Left lung (tissue), 10 donors: Measurements from ENCODE around the gene ACTBL2. TPM values are rescaled to one million over a fixed set of nuclear protein-coding genes. Genes with fewer than 3 reads are reported as not detected.

Experiments used
- ATAC-seq: fragments of 200-7000 bp; cut with Tn5 transposase; one replicate; pipeline ENCODE4 v1.9.1; 2020; ENCODE audit warnings: moderate library complexity
- DNase-seq, 4 donors: peaks; one replicate each; pipeline ENCODE4 v3.0.0-alpha.2; 2013 to 2020
- H3K27ac ChIP-seq, 2 donors: fragments of 200-600 bp; sonication (generic) in 1 of 2; one replicate each; pipeline versions ENCODE4 v1.5.0 to v1.8.0; 2020 to 2021
- H3K27me3 ChIP-seq, 2 donors: fragments of 200-600 bp; sonication (generic) in 1 of 2; one replicate each; pipeline versions ENCODE4 v1.5.0 to v1.8.0; 2020 to 2021
- H3K36me3 ChIP-seq, 2 donors: fragments of 200-600 bp; sonication (generic) in 1 of 2; one replicate each; pipeline versions ENCODE4 v1.5.0 to v1.8.0; 2020 to 2021
- H3K4me1 ChIP-seq, 2 donors: fragments of 200-600 bp; one replicate each; pipeline ENCODE4 v1.8.0; 2021
- H3K4me3 ChIP-seq, 2 donors: fragments of 200-600 bp; sonication (generic) in 1 of 2; one replicate each; pipeline versions ENCODE4 v1.5.0 to v1.8.0; 2020 to 2021; ENCODE audit warnings: mild to moderate bottlenecking in 1 of 2
- H3K9me3 ChIP-seq, 2 donors: fragments of 200-600 bp; sonication (generic) in 1 of 2; one replicate each; pipeline versions ENCODE4 v1.5.0 to v1.8.0; 2020 to 2021
- CTCF ChIP-seq, 2 donors: fragments of 200-600 bp; sonication (generic) in 1 of 2; IDR thresholded peaks; one replicate each; pipeline versions ENCODE4 v1.5.0 to v1.8.0; 2021; ENCODE audit warnings: antibody characterized with exemption in 2 of 2
- intact Hi-C, 2 donors: fragments of 100-400 bp; cut with DNase I; formaldehyde crosslinking; loops; one replicate each; pipeline versions ENCODE4 v1.11.2 to v1.14.2; 2022
- polyA plus RNA-seq, 6 donors: library from polyadenylated mRNA; unstranded; fragments of 120-200 nt; gene quantifications; one replicate each; pipeline ENCODE4 v1.2.1, GENCODE V29; 2013; ENCODE audit not compliant: insufficient read length in 6 of 6
- total RNA-seq, 2 donors: library from RNA; stranded (reverse); fragmentation: NEBNext Ultra II Directional; extraction: Animal tissue kit (Norgen Biotek cat#: 25700); gene quantifications; one replicate each; pipeline ENCODE4 v1.2.1, GENCODE V29; 2021
- donor health status: DM: no; HTN: yes; CAD: no.
- donor health status: DM: no; HTN: no; CAD: no.

The ACTBL2 gene
- total and polyA plus RNA-seq, 8 donors, result 0.16 to 0.29 TPM; not detected in 6

GRCh38 chr5:57499262-57500050 lies 16.8 kb upstream of the ACTBL2 start:
- DNase-seq, result peak in 2 of 4 donors; percentile 35 to 60
- H3K9me3 ChIP-seq, result no peaks in the 10 kb centered on the region
- H3K4me1 ChIP-seq, result peaks cover 8 to 13% of the 10 kb centered on the region in 2 donors
- no peak overlapping the region for H3K27ac ChIP-seq
- H3K27me3 ChIP-seq, result no peaks in the 10 kb centered on the region
- intact Hi-C loops, result loop anchor here in 1 of 2 donors (5.0 kb wide), 1 partner anchor 968 kb away; no protein-coding TSS in a partner anchor
- no peak overlapping the region for H3K4me3 ChIP-seq
- H3K36me3 ChIP-seq, result no peaks in the 10 kb centered on the region
- peak; percentile 59 to 66 for TF ChIP-seq CTCF (IDR thresholded peaks at IDR 0.05)
- ATAC-seq, result peak; percentile 51

GRCh38 chr5:57497733-57498132 lies 15.1 kb upstream of the ACTBL2 start:
- ATAC-seq, result no peak
- Histone ChIP-seq H3K36me3 (no peaks in the 10 kb centered on the region), H3K4me1 (peaks cover 10 to 13% of the 10 kb centered on the region in 2 donors), H3K9me3 (no peaks in the 10 kb centered on the region), H3K27me3 (no peaks in the 10 kb centered on the region), H3K27ac (no peak overlapping the region), H3K4me3 (no peak overlapping the region)
- TF ChIP-seq CTCF (IDR thresholded peaks at IDR 0.05), result no peak
- intact Hi-C loops, result loop anchor here in 1 of 2 donors (5.0 kb wide), 1 partner anchor 970 kb away; no protein-coding TSS in a partner anchor
- no peak for DNase-seq

DNA sequence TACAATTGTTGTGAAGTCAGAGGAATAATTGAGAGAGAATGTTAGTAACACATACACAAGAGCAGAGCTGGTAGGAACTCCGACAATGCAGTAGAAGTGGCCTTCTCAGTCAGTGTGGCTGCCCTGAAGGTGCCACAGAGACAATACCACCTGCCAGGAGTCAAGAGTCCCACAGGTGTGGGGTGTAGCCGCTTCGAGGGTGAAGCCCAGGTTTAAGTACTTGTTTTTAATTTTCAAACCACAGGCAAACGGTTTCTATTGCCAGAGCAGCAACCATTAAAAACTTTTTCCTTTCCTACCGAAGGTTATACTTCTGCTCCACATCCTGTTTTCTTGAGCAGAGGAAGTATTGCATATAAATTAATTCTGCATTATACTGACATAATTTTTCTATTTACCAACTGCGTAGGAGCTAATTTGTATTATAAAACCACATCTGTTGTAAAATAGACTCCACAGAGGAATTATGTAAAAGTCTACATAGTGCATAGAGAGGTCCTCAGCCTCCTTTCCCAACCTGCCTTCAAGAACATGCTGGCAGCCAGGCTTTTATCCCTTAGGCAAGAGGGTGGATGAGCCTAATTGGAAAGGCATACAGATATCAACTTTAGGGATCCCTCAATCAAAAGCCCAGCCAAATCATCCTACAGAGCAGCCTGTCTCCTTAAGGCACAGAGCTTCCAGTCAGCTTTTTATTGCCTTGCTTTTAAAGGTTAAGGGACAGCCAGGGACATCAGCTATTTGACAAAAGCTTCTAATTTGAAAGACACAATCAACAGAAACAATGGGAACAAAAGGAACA lies 12.9 kb upstream of the ACTBL2 start:
- TF ChIP-seq CTCF (IDR thresholded peaks at IDR 0.05), result no peak
- Histone ChIP-seq H3K4me3 (no peak overlapping the region), H3K36me3 (no peaks in the 10 kb centered on the region), H3K4me1 (peaks cover 10 to 13% of the 10 kb centered on the region in 2 donors), H3K27ac (peak overlapping the region; percentile 43 to 57), H3K27me3 (no peaks in the 10 kb centered on the region), H3K9me3 (no peaks in the 10 kb centered on the region)
- intact Hi-C loops, result loop anchor here in 1 of 2 donors (5.0 kb wide), 1 partner anchor 972 kb away; no protein-coding TSS in a partner anchor
- peak in 1 of 4 donors; percentile 68 for DNase-seq
- peak; percentile 85 for ATAC-seq

- intact Hi-C loops, result loop anchor here in 1 of 2 donors (5.0 kb wide), 1 partner anchor 973 kb away; no protein-coding TSS in a partner anchor
- TF ChIP-seq CTCF (IDR thresholded peaks at IDR 0.05), result no peak
- no peaks in the 10 kb centered on the region for H3K27me3 ChIP-seq
- ATAC-seq, result peak; percentile 91
- DNase-seq, result peak in 2 of 4 donors; percentile 74 to 89
- no peaks in the 10 kb centered on the region for H3K9me3 ChIP-seq
- no peaks in the 10 kb centered on the region for H3K36me3 ChIP-seq
- H3K27ac ChIP-seq, result peak overlapping the region; percentile 43 to 57
- H3K4me3 ChIP-seq, result no peak overlapping the region
- peaks cover 10 to 13% of the 10 kb centered on the region in 2 donors for H3K4me1 ChIP-seq
Measured at GRCh38 chr5:57494104-57495098, 11.8 kb upstream of the ACTBL2 start.
